PFSK-1 (cell line): ENCODE measurements around the gene ACAP3.

ENCODE experiments used
- FOXP2 ChIP-seq: optimal IDR thresholded peaks from 2 replicates; pipeline ENCODE3; 2011; ENCODE audit warnings: borderline replicate concordance, control low read depth, inconsistent platforms; ENCODE audit not compliant: insufficient read depth; ENCODE audit errors: extremely low read length, extremely low read depth
- POLR2AphosphoS5 ChIP-seq: IDR thresholded peaks from 2 replicates; pipeline ENCODE4 v1.6.1; 2012; ENCODE audit warnings: low read depth, mild to moderate bottlenecking, control low read depth, low read length, moderate library complexity
- SIN3A ChIP-seq: IDR thresholded peaks from 2 replicates; pipeline ENCODE4 v1.6.1; 2012; ENCODE audit warnings: mild to moderate bottlenecking, low read length, moderate library complexity, borderline replicate concordance; ENCODE audit not compliant: insufficient read depth
- TAF1 ChIP-seq: IDR thresholded peaks from 2 replicates; pipeline ENCODE4 v1.6.1; 2012; ENCODE audit warnings: low read length, control low read depth, borderline replicate concordance; ENCODE audit not compliant: insufficient read depth
- TF ChIP-seq, protein P1 (sequence below), 2 experiments: IDR thresholded peaks; 2 replicates each; pipeline versions ENCODE4 v1.6.1 to v1.8.0; 2011 to 2012; ENCODE audit warnings: low read depth in 2 of 2, low read length in 2 of 2, control low read depth in 1 of 2, inconsistent platforms in 1 of 2, mild to moderate bottlenecking in 1 of 2, moderate library complexity in 1 of 2; ENCODE audit not compliant: insufficient read depth in 1 of 2

Gene ACAP3

DNA sequence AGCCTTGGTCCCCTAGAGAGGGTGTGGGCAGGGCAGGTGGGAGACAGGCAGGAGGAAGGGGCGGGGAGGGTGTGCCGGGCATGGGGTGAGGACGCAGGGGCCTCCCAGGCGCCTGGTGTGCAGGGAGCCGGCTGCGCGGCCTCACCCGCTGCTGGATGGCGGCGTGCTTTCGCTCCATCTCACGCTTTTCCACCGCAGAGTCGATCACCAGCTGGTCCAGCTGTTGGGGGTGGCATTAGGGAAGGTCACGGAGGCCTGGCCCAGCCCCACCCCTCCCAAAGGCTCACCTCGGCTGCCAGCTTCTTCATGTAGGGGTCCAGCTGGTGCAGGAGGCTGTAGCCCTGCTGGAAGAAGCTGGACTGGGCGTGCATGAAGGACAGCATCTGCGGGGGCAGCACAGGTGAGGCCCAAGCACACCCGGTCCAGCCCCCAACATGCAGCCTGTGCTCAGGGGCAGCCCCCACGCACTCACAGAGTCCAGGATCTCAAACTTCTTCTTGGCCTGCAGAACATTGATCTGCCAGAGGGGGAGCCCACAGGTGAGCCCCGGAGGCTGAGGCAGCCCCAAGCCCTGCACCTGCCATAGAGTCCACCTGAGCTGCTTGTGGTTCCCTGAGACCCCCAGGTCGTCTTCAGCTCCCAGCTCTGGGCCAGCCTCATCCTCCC is 7.9 kb downstream of the ACAP3 start:
- TF ChIP-seq TAF1 (no peak), SIN3A (no peak), FOXP2 (no peak), POLR2AphosphoS5 (no peak)
- TF ChIP-seq, protein P1, sequence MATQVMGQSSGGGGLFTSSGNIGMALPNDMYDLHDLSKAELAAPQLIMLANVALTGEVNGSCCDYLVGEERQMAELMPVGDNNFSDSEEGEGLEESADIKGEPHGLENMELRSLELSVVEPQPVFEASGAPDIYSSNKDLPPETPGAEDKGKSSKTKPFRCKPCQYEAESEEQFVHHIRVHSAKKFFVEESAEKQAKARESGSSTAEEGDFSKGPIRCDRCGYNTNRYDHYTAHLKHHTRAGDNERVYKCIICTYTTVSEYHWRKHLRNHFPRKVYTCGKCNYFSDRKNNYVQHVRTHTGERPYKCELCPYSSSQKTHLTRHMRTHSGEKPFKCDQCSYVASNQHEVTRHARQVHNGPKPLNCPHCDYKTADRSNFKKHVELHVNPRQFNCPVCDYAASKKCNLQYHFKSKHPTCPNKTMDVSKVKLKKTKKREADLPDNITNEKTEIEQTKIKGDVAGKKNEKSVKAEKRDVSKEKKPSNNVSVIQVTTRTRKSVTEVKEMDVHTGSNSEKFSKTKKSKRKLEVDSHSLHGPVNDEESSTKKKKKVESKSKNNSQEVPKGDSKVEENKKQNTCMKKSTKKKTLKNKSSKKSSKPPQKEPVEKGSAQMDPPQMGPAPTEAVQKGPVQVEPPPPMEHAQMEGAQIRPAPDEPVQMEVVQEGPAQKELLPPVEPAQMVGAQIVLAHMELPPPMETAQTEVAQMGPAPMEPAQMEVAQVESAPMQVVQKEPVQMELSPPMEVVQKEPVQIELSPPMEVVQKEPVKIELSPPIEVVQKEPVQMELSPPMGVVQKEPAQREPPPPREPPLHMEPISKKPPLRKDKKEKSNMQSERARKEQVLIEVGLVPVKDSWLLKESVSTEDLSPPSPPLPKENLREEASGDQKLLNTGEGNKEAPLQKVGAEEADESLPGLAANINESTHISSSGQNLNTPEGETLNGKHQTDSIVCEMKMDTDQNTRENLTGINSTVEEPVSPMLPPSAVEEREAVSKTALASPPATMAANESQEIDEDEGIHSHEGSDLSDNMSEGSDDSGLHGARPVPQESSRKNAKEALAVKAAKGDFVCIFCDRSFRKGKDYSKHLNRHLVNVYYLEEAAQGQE (IDR thresholded peaks at IDR 0.05; ENCODE audit: insufficient read depth in 1 of 2, low read depth in 2 of 2, low read length in 2 of 2): no peak

DNA sequence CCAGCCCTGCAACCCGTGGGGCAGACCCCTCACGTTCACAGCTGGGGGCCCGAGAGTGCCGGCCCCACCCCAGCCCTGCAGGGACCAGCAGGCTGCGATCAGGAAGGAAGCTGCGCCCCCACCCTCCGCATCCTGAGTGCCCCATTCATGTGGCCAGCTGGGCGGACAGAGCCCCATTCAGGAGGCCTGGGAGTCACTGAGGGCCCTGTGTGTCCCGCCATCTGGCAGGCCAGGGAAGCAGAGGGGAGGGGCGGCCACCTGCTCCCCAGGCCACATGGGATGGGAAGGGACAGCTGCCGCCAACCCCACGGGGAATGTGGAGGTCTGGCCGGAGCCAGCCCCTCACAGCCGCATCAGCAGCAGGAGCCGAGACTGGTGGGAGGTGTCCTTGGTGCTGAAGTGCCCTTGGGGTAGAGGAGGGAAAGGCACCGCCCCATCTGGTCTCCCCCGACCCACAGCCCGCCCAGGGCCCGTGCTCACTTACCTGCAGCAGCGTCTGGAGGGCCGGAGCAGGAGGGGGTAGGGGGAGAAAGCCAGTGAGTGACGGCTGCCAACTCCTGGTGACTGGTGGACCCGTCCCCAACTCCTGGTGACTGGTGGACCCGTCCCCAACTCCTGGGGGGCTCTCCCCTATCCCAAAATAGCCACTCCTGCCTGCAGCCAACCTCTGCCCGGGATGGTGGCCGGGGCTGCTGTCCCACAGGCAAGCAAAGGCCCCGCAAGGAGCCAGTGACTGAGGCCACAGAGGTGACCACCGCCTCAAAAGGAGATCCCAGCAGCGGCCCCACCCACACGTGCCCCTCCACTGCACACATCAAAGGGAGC is 8.7 kb downstream of the ACAP3 start:
- no peak for TF ChIP-seq FOXP2
- TF ChIP-seq, protein P1 (IDR thresholded peaks at IDR 0.05; ENCODE audit: insufficient read depth in 1 of 2, low read depth in 2 of 2, low read length in 2 of 2): peak; percentile 87 to 92
- no peak for TF ChIP-seq TAF1

DNA sequence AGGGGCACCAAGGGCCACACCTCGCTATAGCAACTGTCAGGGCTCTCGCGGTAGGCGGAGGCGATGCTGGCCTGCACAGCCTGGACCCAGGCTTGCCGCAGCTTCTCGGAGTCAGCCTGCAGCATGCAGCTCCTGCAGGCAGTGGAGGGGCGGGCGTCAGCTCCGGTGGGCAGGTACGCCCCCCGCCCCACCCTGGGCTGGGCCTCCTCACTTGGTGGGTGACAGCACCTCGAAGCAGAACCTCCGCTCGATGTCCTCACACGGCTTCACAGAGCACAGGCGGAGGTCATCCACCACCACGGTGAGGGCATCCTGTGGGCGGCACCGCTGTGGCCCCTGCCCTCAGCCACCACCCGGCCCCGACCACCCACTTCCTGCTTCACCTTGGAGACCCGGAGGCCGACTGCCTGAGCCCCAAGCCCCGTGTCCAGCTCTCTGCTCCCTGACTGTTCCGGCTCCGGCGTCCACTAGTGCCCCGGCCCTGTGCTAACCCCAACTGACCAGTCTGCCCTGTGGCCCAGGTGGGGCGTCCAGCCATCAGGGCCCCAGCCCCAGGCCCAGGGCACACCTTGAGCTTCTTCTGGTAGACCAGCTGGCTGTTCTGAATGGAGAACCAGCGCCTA is 9.8 kb downstream of the ACAP3 start:
- TF ChIP-seq, protein P1 (IDR thresholded peaks at IDR 0.05; ENCODE audit: insufficient read depth in 1 of 2, low read depth in 2 of 2, low read length in 2 of 2): no peak
- TF ChIP-seq TAF1 (no peak), POLR2AphosphoS5 (no peak), SIN3A (no peak), FOXP2 (no peak)

DNA sequence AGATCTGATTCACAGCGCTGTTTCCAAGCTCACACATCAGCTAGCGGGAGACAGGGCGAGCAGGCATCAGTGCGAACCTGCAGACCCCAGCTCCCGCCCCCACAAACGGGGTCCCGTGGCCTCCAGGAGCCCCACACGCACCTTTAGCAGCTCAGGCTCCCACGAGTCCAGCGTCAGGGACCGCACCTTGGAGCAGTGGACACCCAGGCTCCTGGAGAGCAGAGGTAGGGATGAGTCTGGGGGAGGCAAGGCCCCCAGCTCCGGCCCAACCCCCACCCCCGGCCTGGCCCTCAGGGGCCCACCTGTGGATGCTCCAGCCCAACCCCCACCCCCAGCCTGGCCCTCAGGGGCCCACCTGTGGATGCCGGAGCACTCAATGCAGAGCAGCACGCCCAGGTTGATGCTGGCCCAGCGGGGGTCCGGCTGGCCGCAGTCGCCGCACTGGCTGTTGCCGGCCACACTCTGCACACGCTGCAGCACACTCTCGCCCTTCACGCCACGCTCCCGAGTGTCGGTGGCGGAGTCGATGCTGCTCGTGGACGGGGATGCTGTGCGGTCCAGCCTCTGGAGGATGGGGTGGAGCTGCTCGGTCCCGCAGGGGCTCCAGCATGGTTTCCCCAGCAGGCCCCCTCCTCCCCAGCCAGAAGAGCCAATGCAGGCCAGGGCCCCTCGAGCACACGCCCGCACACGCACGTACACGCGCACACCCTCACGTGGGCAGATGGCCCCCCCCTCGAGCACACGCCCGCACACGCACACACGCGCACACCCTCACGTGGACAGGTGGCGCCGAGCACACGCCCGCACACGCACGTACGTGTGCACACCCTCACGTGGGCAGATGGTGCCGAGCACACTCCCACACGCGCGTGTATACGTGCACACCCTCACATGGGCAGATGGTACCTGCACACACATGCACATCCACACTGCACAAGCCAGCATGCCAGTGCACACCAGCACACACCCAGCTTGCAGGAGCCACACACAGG is 11.4 kb downstream of the ACAP3 start:
- TF ChIP-seq POLR2AphosphoS5 (no peak), SIN3A (no peak), FOXP2 (no peak), TAF1 (no peak)
- TF ChIP-seq, protein P1 (IDR thresholded peaks at IDR 0.05; ENCODE audit: insufficient read depth in 1 of 2, low read depth in 2 of 2, low read length in 2 of 2): no peak
